OCI-LY3 (cell line): Measurements from ENCODE around the gene WIF1.

Source experiments
- EZH2phosphoT487 ChIP-seq: fragments of 200-600 bp; shearing (Covaris generic); IDR thresholded peaks from 2 replicates; pipeline ENCODE4 v1.6.1; 2018; ENCODE audit warnings: antibody characterized with exemption, mixed run types, low read depth
- TF ChIP-seq, protein P1 (sequence below): fragments of 200-600, 300-600 bp; sonication (generic); IDR thresholded peaks from 2 replicates; pipeline ENCODE4 v1.5.1; 2014; ENCODE audit warnings: antibody characterized with exemption, low read length, low read depth

- TF ChIP-seq, protein P1, sequence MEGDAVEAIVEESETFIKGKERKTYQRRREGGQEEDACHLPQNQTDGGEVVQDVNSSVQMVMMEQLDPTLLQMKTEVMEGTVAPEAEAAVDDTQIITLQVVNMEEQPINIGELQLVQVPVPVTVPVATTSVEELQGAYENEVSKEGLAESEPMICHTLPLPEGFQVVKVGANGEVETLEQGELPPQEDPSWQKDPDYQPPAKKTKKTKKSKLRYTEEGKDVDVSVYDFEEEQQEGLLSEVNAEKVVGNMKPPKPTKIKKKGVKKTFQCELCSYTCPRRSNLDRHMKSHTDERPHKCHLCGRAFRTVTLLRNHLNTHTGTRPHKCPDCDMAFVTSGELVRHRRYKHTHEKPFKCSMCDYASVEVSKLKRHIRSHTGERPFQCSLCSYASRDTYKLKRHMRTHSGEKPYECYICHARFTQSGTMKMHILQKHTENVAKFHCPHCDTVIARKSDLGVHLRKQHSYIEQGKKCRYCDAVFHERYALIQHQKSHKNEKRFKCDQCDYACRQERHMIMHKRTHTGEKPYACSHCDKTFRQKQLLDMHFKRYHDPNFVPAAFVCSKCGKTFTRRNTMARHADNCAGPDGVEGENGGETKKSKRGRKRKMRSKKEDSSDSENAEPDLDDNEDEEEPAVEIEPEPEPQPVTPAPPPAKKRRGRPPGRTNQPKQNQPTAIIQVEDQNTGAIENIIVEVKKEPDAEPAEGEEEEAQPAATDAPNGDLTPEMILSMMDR = no peak
- TF ChIP-seq EZH2phosphoT487 = no peak
These were observed 47.7 kb upstream of the WIF1 start for GRCh38 chr12:65168681-65169319.
